NCI-H82 (cell line): Measurements from ENCODE around the gene FAM13A.
"Not testable (repeated sequence)": the region's sequence is repeated elsewhere in the genome, so short reads cannot be mapped to it uniquely, and the experiment has no call there.

Source experiments
- DNase-seq: peaks from one replicate; lab custom pipeline; 2025; lab: John Stamatoyannopoulos, UW

FAM13A gene

GRCh38 chr4:89056953-89057398, at the start of gene FAM13A:
TSS of gene FAM13A (minus strand) at chr4:89057185. CDS start at chr4:89056964, 221 bp downstream.
- DNase-seq, result peak; percentile 98

DNA sequence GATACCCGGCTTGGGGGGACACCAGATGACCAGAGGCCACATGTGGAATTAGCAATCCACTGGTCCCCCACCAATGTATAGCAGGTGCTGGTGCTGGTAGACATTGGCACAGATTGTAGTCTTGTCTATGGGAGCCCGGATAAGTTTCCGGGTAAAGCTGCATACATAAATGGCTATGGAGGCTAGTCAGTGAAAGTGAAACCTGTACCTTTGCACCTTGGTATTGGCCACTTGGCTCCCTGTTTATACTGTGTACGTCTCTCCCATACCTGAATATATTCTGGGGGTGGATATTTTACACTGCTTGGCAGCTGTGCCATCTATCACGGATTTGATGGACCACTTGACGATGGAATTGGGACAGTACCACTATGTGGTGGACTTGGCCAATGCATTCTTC, 48.7 kb upstream of the FAM13A start:
- no peak for DNase-seq

DNA sequence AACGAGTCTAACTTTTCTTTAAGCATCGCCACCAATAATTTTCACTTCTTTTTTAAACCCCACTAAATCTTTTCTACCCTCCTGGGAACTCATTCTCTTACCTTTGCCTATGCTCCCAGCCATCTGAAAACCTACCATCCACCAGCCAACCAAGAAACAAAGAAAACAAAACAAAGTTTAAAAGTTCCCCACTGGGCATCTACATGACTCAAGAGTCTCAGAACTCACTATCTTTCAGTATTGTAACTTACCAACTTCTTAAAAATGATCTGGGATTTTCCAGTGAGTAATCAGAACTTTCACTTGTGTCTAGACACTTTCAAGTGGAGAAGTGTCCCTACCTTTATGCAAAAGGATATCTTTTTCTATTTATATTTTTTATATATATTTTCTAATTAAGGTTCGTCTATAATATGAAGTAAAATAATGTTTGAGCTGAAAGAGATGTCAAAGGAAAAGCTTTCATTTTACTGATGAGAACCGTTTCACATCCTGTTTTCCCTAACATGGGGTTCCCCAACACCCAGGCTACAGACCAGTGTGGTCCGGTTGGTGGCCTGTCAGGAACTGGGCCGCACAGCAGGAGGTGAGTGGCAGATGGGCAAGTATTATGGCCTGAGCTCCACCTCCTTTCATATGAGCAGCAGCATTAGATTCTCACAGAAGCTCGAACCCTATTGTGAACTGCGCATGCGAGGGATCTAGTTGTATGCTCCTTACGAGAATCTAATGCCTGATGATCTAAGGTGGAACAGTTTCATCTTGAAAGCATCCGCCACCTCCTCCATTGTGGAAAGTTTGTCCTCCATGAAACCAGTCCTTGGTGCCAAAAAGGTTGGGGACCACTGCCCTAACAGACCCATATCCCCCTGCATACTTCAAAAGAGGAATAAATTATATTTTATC, 44.5 kb upstream of the FAM13A start:
- DNase-seq, result no peak

DNA sequence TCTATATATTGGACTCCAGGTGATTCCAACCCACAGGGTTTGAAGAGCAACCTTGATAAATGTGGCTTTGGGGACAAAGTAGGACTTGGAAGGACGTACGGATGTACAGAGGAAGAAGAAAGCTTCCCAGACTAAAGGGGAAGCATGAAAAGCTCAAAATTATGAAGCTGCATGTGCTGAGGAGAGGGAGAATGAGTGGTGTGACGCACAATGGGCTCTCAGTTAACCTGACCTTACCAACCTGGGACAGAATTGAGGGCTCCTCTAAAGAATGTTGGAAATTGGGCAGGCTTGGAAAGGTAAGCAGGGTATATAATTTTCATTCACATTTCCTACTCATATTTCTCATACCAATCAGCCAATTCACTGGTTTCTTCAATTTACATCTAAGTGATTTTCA, 43.9 kb upstream of the FAM13A start:
- DNase-seq, result no peak

DNA sequence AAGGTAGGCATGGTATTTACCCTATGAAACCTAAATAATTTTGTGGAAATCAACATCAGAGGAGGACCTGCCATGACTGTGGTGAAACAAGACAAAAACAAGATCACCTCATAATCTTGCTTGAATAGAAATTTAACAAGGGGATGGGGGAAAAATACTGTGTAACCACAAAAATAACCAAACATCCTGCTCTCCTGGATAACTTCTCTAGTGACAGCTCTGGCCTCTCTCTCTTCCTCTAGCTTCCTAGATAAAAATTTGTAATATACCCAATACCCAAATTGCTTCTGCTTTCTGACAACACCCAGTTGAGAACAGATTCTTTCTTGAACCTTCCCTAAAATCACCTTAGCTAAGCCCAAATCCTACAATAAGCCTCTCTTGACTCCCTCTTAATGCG, 42.5 kb upstream of the FAM13A start:
- DNase-seq, result no peak

- no peak for DNase-seq
Measured at GRCh38 chr4:89099034-89099433, 42.0 kb upstream of the FAM13A start.

DNA sequence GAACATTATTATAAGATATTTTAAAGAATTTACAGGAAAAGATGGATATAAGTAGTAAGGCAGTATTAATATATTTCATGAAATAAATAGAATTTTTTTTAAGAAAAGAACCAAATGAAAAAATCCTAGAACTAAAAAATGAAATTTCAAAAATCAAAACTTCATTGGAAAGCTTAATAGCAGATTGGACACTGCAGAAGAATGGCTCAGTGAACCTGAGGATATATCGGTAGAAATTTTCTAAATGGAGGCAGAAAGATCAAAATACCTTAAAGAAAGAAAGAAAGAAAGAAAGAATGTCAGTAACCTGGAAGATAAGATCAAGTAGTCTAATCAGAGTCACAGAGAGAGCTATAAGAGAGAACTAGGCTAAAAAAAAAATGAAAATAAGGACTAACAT, 21.3 kb upstream of the FAM13A start:
- no peak for DNase-seq

- DNase-seq, result no peak
Measured at GRCh38 chr4:89077761-89078160, 20.8 kb upstream of the FAM13A start.

DNA sequence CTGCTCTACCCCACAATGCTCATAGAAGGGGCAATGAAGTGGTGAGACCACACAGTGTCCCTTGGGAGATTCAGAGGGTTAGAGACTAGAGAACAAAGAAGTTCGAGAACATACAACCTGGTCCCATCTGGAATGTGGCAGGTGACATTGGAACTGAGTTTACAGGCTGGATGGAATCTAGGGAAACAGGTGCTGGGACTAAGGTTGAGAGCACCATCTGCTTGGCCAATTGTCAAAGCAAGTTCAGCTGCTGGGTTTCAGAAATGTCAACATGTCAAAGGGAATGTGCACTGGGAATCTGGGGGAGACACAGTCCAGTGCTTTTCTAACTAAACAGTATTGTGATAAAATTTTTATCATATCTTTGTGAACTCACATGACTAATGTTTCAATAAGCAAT, 15.9 kb upstream of the FAM13A start:
- no peak for DNase-seq

DNA sequence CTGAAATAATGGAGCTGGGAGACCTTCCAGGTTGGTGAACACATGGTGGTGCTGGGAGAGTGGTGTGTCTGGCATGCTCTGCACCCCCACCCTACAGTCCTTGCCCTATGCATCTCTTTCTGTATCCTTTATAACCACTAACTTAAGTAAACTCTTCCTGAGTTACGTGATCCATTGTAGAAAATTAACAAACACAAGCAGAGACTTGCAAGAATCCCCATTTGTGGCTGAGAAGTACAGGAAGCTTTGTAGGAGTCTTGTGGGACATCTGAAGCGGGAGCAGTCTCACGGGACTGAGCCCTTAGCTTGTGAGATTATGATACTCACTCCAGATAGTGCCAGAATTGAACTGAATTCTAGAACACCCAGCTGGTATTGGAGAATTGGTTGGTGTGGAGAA, 14.3 kb upstream of the FAM13A start:
- DNase-seq, result no peak

DNA sequence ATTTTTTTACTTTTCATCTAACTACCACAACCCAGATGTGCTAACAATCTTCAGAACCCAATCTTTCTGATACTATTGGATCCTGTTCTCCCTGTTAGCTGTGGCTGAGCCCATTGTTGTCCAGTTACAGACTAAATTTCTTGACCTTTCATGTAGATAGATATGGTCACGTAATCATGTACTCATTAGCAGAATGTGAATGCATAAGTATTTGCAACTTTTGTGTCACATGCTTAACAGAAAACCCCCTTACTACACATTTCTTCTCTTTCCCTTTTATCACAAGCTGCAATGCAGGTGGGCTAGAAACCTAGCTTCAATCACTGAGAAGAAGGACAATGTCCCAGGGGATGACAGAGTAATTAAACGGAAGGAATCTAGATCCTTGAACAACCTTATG, 13.1 kb upstream of the FAM13A start:
- no peak for DNase-seq

GRCh38 chr4:89069481-89069880, 12.5 kb upstream of the FAM13A start:
- no peak for DNase-seq

GRCh38 chr4:89067417-89067816, 10.4 kb upstream of the FAM13A start:
- DNase-seq, result peak; percentile 74

DNA sequence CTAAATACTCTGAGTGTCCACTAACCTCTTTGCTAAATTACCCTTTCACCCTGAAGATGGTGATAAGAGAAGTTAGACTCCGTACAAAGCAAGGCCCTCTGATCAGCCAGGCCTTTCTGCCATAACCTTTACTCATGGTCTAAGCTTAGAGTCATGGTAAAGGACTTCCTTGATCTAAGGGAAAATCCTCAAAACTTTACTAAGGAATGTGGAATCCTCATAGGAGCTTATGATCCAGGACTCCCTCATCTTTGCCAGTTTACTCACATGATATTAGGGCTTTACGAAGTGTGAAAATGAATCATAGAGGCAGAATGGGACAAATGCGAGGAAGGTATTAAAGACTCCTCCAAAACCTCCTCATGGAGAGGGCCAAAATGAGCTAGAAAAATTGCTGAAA, 7.9 kb upstream of the FAM13A start:
- no peak for DNase-seq

GRCh38 chr4:89057844-89058243, 859 bp upstream of the FAM13A start:
- DNase-seq, result not testable (repeated sequence)

DNA sequence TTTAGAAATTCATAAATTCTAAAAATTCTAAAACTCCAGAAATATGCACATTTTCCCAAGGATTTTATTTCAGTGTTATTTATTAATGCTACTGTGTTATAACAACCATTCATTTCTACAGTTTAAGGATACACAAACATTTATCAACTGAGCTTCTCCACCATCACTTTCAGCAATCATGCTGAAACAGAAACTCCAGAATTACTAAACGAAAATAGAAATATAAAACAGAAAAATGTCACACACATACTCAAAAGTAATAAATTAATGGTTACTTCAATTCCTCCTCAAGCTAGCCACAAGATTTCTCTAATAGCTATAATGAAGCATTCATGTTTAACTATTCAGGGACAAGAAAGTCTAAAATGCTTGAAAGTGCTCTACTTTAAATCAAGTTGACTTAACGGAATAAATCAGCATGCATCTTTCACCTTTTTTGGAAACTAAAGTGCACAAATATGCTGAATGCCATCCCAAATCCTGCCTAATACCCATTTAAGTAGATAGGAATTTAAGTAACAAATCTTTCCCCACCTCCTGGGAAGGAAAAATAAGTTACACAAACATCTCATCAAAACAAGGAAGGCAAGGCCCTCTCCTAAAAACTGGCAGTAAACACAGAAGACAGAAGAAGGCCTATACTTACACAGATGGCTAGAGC, 563 bp downstream of the FAM13A start:
- DNase-seq, result peak; percentile 84

GRCh38 chr4:89055157-89056080, 1.6 kb downstream of the FAM13A start:
- DNase-seq, result peak; percentile 4

DNA sequence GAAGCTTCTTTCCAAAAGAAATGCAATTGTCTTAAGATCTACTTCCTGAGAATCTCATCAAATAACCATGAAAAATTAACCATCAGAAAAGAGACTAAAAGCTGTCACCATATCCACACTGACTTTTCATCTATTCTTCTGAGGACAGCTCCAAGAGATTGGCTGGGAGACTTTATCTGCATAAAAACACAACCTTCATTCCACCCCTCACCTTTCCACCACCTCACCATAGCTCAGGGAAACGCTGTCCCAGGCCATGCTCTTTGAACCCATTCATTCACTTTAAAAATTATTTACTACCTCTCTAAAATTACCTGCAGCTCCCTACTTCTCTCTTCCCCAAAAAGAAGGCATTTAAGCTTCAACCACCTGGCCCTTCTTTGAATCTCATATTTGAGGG, 2.4 kb downstream of the FAM13A start:
- no peak for DNase-seq

GRCh38 chr4:89049853-89050252, 7.1 kb downstream of the FAM13A start:
- no peak for DNase-seq

GRCh38 chr4:89048906-89049601, 7.9 kb downstream of the FAM13A start:
- no peak for DNase-seq

- DNase-seq, result no peak
Measured at GRCh38 chr4:89044147-89044900, 12.7 kb downstream of the FAM13A start.
